Breast epithelium (tissue), 4 donors: ENCODE data around the gene ATP8A1. TPM values are rescaled to one million over a fixed set of nuclear protein-coding genes. Genes with fewer than 3 reads are reported as not detected.
A peak's percentile ranks its signal among the peaks of the same experiment; 100 is the strongest.

Source experiments
- DNase-seq, 2 donors: peaks; one replicate each; pipeline ENCODE4 v3.0.0-alpha.2; 2019; ENCODE audit warnings: low spot score in 2 of 2
- H3K27ac ChIP-seq, 2 donors: fragments of 200-600 bp; sonication (generic) in 1 of 2; one replicate each; pipeline ENCODE4 v1.5.1; 2016 to 2019; ENCODE audit warnings: mild to moderate bottlenecking in 1 of 2
- H3K27me3 ChIP-seq, 2 donors: fragments of 200-600 bp; sonication (generic) in 1 of 2; one replicate each; pipeline versions ENCODE4 v1.5.1 to v1.6.0; 2017 to 2019; ENCODE audit warnings: control low read depth in 1 of 2, mild to moderate bottlenecking in 1 of 2
- H3K36me3 ChIP-seq: fragments of 200-600 bp; one replicate; pipeline ENCODE4 v1.5.1; 2019
- H3K4me1 ChIP-seq, 2 donors: fragments of 200-600 bp; sonication (generic); one replicate each; pipeline ENCODE4 v1.5.1; 2016 to 2019; ENCODE audit warnings: control low read depth in 1 of 2
- H3K4me3 ChIP-seq, 3 donors: fragments of 200-600 bp; sonication (generic); 1 replicate in 2 of 3; 2 replicates in 1 of 3; pipeline ENCODE4 v1.5.1; 2016 to 2019; ENCODE audit warnings: mild to moderate bottlenecking in 3 of 3, moderate library complexity in 2 of 3
- H3K9me3 ChIP-seq, 2 donors: fragments of 200-600 bp; sonication (generic) in 1 of 2; one replicate each; pipeline ENCODE4 v1.5.1; 2016 to 2019; ENCODE audit warnings: control low read depth in 1 of 2
- CTCF ChIP-seq, 3 donors: fragments of 450-650 bp; IDR thresholded peaks; one replicate each; pipeline ENCODE4 v1.5.1; 2016 to 2017; ENCODE audit warnings: antibody characterized with exemption in 3 of 3, mild to moderate bottlenecking in 3 of 3, moderate library complexity in 3 of 3
- POLR2A ChIP-seq: fragments of 450-650 bp; IDR thresholded peaks from one replicate; pipeline ENCODE4 v1.6.1; 2016; ENCODE audit warnings: antibody characterized with exemption, mild to moderate bottlenecking, moderate library complexity
- POLR2AphosphoS5 ChIP-seq, 3 donors: sonication (generic); formaldehyde crosslinking; IDR thresholded peaks; one replicate each; pipeline ENCODE4 v1.6.1; 2017; ENCODE audit warnings: antibody characterized with exemption in 3 of 3
- intact Hi-C: fragments of 100-400 bp; cut with DNase I; formaldehyde crosslinking; loops from one replicate; pipeline ENCODE4 v1.15.1; 2023; ENCODE audit warnings: low total_unique reads
- total RNA-seq, 3 donors: library from RNA; depleted of rRNA; stranded (reverse); fragments of >200 nt; gene quantifications; one replicate each; pipeline ENCODE4 v1.1.0, GENCODE V29; 2016

The ATP8A1 gene
- total RNA-seq, 3 donors from 2014 or later, result 12.2 to 17.0 (median 14.8) TPM

DNA sequence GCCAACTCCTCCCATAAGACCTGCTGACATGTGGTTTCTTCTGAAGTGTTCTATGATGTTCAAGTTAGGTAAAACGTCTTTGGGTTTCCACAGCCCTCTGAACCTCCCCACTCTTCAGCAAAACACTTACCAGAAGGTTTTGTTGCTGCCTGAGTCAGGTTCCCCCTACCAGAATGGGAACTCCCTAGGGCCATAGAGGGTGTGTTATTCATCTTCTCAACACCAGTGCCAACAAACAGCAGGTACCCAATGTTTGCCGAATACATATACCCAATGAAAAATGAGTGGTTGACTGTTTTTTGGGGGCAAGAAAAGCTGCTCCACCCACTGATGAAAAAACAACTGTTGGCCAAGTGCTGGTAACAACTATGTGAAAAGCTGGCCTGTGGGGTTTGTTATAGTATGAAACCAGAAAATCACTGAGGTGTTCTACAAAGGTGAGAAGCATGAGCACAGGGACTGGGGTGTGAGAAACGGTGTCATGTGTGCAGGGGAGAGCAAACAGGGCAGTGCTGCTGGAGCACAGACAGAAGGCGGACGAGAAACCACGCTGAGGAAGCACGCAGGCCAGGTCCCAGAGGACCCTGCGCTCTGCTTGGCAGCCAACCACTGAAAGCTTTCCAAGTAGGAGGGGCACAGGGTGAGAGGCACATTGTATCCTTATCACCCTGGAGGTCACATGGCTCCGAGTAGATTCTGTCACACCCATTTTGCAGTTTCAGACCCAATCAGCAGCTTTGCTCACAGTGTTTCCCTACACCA lies 28.8 kb downstream of the ATP8A1 start:
- peak in 1 of 2 donors; percentile 51 for DNase-seq
- TF ChIP-seq CTCF (IDR thresholded peaks at IDR 0.05), result no peak
- Histone ChIP-seq H3K9me3 (no peaks in the 10 kb centered on the region), H3K27ac (no peak overlapping the region), H3K36me3 (no peaks in the 10 kb centered on the region), H3K4me1 (no peaks in the 10 kb centered on the region), H3K4me3 (no peak overlapping the region), H3K27me3 (no peaks in the 10 kb centered on the region)
- intact Hi-C loops, result no loop called here

GRCh38 chr4:42626629-42627146 lies 30.2 kb downstream of the ATP8A1 start:
- Histone ChIP-seq H3K4me1 (no peaks in the 10 kb centered on the region), H3K9me3 (no peaks in the 10 kb centered on the region), H3K36me3 (no peaks in the 10 kb centered on the region), H3K4me3 (no peak overlapping the region), H3K27me3 (no peaks in the 10 kb centered on the region), H3K27ac (no peak overlapping the region)
- intact Hi-C loops, result no loop called here
- TF ChIP-seq CTCF (IDR thresholded peaks at IDR 0.05) (no peak), POLR2AphosphoS5 (IDR thresholded peaks at IDR 0.05) (no peak), POLR2A (no peak)
- no peak for DNase-seq

- Histone ChIP-seq H3K27ac (no peak overlapping the region), H3K27me3 (no peaks in the 10 kb centered on the region), H3K4me1 (no peaks in the 10 kb centered on the region), H3K4me3 (no peak overlapping the region), H3K36me3 (no peaks in the 10 kb centered on the region), H3K9me3 (no peaks in the 10 kb centered on the region)
- intact Hi-C loops, result no loop called here
- TF ChIP-seq POLR2A, result no peak
- TF ChIP-seq POLR2AphosphoS5 (IDR thresholded peaks at IDR 0.05), result no peak
- TF ChIP-seq CTCF (IDR thresholded peaks at IDR 0.05), result no peak
- DNase-seq, result no peak
Measured at GRCh38 chr4:42625329-42625728, 31.6 kb downstream of the ATP8A1 start.

GRCh38 chr4:42624551-42624950 lies 32.4 kb downstream of the ATP8A1 start:
- Histone ChIP-seq H3K4me3 (no peak overlapping the region), H3K9me3 (no peaks in the 10 kb centered on the region), H3K4me1 (no peaks in the 10 kb centered on the region), H3K36me3 (no peaks in the 10 kb centered on the region), H3K27ac (no peak overlapping the region), H3K27me3 (no peaks in the 10 kb centered on the region)
- no peak for DNase-seq
- TF ChIP-seq POLR2A (no peak), POLR2AphosphoS5 (IDR thresholded peaks at IDR 0.05) (no peak)
- intact Hi-C loops, result no loop called here

DNA sequence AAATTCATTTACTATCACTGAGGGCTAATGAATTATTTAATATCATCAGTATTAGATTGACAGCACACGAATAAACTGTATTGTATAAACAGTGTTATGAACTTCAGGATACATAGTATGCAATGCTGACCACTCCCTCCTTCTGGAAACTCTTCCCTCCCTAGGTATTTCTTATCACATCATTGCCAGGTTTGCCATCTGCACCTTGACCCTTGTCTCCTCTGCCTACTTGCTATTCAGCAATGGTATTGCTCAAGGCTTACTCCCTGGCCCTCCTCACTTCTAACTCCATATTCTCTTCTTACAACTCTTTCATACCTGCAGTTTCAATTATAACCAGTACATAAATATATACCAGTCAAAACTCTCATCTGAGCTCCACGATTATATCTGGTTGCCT lies 38.9 kb downstream of the ATP8A1 start:
- Histone ChIP-seq H3K4me1 (no peaks in the 10 kb centered on the region), H3K36me3 (no peaks in the 10 kb centered on the region), H3K9me3 (no peaks in the 10 kb centered on the region), H3K27me3 (no peaks in the 10 kb centered on the region), H3K27ac (no peak overlapping the region), H3K4me3 (no peak overlapping the region)
- intact Hi-C loops, result no loop called here
- DNase-seq, result no peak
- TF ChIP-seq POLR2A, result no peak
- TF ChIP-seq CTCF (IDR thresholded peaks at IDR 0.05), result no peak
- no peak for TF ChIP-seq POLR2AphosphoS5 (IDR thresholded peaks at IDR 0.05)
